Activated CD4-positive, alpha-beta T cell treated with anti-CD3 and anti-CD28 coated beads, Interleukin-10, Interleukin-2, amounts not matched to agents 100 ng/mL and 50 ng/mL, durations not matched to agents 16 hours and 8 hours (primary cell): ENCODE data around the gene PCCA.
"Not testable (repeated sequence)": the region's sequence is repeated elsewhere in the genome, so short reads cannot be mapped to it uniquely, and the experiment has no call there.

ENCODE experiments used
- DNase-seq: peaks from one replicate; pipeline ENCODE4 v3.0.0-alpha.2; 2020

Gene PCCA

GRCh38 chr13:100088644-100089464, at the start of gene PCCA:
Gene PCCA (plus strand): TSS chr13:100089093. CDS start chr13:100089121, 28 bp downstream.
- DNase-seq = peak; percentile 93

DNA sequence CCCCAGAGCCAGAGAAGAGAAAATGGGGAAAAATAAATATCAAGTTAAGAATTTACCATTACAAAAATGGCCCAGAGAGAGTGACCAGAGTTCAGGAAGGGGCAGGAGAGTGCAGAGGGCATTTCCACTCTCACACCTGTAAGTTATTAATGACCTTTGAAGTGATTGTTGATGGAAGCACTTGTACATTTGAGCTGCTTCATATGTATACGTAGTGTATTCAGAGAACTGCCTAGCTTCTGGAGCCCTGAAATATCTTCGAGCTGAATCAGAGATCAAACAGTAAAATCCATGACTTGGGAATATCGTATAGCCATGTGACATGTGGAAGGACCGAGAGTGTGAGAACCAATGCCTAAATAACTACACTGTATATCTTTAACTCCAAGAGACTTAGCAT, 49.2 kb upstream of the PCCA start:
- no peak for DNase-seq

GRCh38 chr13:100040196-100040595, 48.7 kb upstream of the PCCA start:
- no peak for DNase-seq

DNA sequence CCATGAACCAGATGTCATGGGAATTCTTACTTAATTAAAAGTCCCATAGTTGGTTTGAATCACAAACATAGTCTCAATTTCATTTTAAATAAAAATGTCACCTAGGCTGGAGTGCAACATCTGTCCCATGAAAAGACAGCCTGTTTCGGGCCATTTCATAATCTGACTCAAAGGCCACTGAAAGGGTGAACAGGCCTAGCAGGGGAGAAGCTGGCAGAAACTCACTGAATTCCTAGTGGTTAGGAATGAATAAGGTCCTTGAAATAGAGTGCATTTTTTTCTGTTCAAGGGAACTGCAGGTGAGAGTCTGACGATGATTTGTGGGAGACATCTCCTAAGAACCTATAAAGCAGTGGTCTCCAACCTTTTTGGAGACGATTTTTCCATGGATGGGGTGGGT, 44.0 kb upstream of the PCCA start:
- DNase-seq = no peak

DNA sequence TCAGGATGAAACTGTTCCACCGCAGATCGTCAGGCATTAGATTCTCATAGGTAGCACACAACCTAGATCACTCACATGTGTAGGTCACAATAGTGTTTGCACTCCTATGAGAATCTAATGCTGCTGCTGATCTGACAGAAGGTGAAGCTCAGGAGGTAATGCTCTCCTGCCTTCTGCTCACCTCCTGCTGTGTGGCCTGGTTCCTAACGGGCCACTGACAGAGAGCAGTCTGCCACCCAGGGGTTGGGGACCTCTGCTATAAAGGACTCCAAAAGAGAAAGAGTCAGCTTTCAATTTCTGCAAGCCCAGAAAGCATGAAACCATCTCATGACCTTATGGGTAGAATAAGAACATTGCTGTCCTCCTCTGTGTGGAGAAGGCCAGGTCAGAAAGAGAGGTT, 43.5 kb upstream of the PCCA start:
- DNase-seq = no peak

DNA sequence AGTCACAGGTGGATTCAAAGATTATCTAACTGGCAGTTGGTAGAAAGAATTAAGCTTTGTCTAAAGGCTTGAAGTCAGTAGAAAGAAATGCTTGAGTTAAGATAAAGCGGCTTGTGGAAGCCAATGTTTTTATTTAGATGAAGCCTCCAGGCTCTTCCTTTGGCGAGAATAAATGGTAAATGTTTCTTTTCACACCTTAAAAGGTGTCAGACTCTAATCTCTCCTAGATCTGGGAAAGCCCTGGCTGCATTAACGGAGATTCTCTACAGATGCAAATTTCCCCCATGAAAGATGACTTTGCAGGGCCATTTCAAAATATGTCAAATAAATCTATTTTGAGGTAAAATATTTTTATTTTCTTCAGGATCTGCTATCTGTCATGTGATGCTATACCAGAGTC, 37.8 kb upstream of the PCCA start:
- DNase-seq = no peak

- DNase-seq = no peak
These were observed 29.1 kb upstream of the PCCA start for GRCh38 chr13:100059827-100060226.

- DNase-seq = no peak
These were observed 25.6 kb upstream of the PCCA start for GRCh38 chr13:100063333-100063732.

DNA sequence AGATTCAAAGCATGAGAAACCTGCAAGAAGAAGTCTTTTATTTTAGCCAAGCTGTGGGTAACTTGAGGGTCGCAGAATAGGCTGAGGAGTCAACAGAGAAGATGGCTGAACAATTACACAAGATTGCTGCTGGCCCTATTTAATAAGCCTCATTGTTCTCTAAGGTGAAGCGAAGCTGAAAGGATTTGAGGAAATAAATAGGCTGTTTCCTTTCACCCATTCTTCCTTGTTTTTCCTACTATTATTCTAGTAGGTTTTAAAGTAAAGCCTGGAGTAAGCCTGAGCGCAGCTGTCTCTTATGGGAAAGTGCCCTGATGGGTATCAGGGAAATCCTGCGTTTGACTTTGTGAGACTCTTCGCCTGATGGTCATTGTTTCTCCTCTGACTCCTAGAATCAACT, 25.0 kb upstream of the PCCA start:
- no peak for DNase-seq

- DNase-seq = no peak
These were observed 20.6 kb upstream of the PCCA start for GRCh38 chr13:100068133-100068931.

DNA sequence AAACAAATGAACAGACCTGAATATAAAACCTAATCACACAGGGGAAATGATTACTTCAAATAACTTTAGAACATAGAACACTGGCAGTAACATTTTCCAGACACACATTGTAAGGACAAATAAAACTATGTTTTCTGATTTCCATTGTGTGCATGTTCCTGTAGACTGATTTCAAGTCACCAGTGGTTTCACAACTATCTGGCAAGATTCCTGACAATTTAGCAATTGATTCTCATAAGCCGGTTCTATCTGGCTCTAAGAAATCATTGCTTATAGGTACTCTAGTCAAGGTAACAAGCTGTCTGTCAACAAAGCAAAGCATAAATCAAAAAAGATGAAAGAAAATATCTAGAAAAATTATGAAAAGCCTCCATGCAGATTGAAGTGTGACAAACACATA, 19.6 kb upstream of the PCCA start:
- DNase-seq = no peak

GRCh38 chr13:100075700-100076587, 12.9 kb upstream of the PCCA start:
- no peak for DNase-seq

DNA sequence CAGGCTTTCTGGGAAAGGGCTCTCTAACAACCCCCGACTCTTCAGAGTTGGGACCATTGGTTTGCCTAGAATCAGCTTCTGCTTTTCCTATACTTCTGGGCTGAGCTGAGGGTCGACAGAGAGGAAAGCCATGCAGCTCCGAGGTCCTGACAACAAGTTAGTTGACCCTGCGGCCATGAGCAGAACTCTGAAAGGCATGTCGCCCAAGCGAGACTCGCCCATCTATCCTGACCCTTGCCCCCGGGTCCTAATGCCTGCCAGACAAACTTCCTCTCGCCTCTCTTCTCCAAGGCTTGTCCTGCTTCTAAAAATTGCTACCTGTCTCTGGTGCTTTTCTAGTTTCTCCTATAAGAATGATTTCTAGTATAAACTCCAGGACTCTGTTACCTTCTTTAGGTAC, 9.9 kb upstream of the PCCA start:
- not testable (repeated sequence) for DNase-seq

GRCh38 chr13:100083401-100083800, 5.5 kb upstream of the PCCA start:
- DNase-seq = peak; percentile 9

- DNase-seq = no peak
These were observed 635 bp upstream of the PCCA start for GRCh38 chr13:100088273-100088643.

GRCh38 chr13:100089465-100090032, 656 bp downstream of the PCCA start:
- peak; percentile 33 for DNase-seq

- no peak for DNase-seq
These were observed 2.0 kb downstream of the PCCA start for GRCh38 chr13:100090861-100091260.

DNA sequence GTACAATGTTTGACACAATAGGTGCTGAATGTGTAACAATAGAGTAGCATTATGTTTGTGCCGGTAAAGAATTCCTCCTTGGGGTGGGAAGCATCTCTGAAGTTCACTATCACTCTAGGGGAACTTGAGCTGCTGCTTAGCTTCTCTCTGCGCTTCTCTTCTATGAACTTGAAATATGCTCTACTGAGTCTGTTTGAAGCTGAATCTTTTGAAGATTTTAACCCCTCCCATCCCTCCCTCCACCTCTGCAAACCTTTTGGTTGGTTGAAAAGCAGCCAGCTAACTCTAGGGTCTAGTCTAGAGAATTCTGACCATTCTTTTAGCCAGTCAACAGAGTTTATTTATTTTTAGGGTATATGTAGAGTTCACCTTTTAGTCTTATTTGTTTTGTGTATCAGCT, 2.5 kb downstream of the PCCA start:
- DNase-seq = no peak

DNA sequence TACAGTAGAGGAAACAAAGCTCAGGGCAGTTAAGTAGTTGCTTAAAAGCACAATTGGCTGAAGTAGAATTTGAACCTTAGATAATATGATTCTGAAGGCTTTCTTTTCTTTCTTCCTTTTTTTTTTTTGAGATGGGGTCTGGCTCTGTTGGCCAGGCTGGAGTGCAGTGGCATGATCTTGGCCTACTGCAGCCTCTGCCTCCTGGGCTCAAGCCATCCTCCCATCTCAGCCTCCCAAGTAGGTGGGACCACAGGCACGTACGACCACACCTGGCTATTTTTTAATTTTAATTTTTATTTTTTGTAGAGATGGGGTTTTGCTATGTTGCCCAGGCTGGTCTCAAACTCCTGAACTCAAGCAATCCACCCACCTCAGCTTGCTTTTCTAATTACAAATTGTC, 3.4 kb downstream of the PCCA start:
- DNase-seq = not testable (repeated sequence)

DNA sequence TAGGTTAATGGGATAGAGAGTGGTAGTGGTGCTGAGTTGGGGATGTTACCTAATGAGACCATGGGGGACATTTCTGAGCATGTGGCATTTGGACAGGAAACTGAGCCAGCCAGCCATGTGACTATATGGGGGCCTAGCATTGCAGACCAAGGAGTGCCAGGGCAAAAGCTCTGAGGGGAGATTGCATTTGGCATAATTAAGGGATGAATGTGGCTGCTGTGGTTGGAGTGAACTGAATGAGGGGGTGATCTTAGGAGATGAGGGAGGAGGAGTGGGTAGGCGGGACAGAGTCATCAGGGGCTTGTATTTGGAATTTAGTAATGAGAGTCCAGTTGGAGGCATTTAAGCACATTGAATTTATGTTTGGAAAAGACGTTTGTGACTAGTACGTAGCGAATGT, 6.6 kb downstream of the PCCA start:
- no peak for DNase-seq

- DNase-seq = no peak
These were observed 7.6 kb downstream of the PCCA start for GRCh38 chr13:100096526-100096925.

DNA sequence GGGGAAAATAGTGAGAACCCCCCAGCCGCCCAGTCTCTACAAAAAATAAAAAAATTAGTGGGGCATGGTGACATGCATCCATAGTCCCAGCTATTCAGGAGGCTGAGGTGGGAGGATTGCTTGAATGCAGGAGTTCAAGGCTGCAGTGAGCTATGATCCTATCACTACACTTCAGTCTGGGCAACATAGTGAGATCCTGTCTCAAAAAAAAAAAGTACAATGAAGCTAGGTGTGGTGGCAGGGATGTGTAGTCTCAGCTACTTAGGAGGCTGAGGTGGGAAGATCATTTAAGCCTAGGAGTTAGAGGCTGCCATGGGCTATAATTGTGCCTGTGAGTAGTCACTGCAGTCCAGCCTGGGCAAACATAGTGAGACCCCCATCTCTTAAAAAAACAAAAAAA, 8.9 kb downstream of the PCCA start:
- DNase-seq = no peak
